ENCODE measurements around the gene BNIP2. TPM values are rescaled to one million over a fixed set of nuclear protein-coding genes. Genes with fewer than 3 reads are reported as not detected.
"Not testable (repeated sequence)": the region's sequence is repeated elsewhere in the genome, so short reads cannot be mapped to it uniquely, and the experiment has no call there.

Gene BNIP2
- total RNA-seq, 2 donors from 2014 or later: 66.3 to 70.5 TPM

DNA sequence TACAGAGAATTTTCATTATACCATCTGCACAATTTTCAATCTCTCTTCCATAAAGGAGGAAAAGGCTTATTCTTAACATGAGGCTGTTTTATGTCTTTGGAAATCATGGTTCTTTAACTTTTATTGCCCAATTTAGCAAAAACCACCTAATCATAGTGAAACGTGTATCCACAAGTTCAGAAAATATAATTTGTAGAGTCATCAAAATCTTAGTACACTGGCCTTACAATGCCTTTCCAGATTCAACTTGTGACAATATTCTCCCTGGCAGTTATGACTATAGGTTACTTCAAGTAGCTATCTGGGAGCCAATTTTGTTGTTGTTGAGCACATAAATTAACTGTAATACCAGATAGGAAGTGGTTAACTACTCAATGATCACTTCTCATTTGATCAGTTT lies 10.9 kb downstream of the BNIP2 start:
- peaks cover 5 to 6% of the 10 kb centered on the region in 2 donors for H3K4me1 Mint-ChIP-seq (ENCODE audit: low read depth in 2 of 2)
- ATAC-seq (no peak), DNase-seq (ENCODE audit: low spot score) (no peak)
- no peak overlapping the region for H3K4me3 Mint-ChIP-seq
- no peaks in the 10 kb centered on the region for H3K27me3 Mint-ChIP-seq
- no peaks in the 10 kb centered on the region for H3K9me3 Mint-ChIP-seq
- H3K36me3 Mint-ChIP-seq: peaks cover 19% of the 10 kb centered on the region
- no peak overlapping the region for H3K27ac Mint-ChIP-seq

DNA sequence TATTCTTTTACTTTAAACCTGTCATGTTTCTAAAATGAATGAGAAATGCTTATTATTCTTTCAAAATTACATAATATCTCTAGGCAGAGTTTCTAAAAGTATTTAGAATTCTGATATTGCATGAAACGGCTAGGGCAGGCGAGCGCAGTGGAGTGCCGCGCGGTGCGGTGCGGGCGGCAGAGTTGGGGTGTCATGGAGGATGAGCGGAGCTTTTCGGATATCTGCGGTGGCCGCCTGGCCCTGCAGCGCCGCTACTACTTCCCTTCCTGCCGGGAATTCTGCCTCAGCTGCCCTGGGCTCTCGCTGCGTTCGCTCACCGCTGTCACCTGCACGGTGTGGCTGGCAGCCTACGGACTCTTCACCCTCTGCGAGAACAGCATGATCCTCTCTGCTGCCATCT lies 12.6 kb downstream of the BNIP2 start:
- Mint-ChIP-seq H3K4me1 (ENCODE audit: low read depth in 2 of 2) (peaks cover 2 to 5% of the 10 kb centered on the region in 2 donors), H3K27ac (no peak overlapping the region), H3K9me3 (no peaks in the 10 kb centered on the region), H3K36me3 (peaks cover 25% of the 10 kb centered on the region), H3K4me3 (no peak overlapping the region), H3K27me3 (no peaks in the 10 kb centered on the region)
- no peak for DNase-seq (ENCODE audit: low spot score)
- ATAC-seq: no peak

DNA sequence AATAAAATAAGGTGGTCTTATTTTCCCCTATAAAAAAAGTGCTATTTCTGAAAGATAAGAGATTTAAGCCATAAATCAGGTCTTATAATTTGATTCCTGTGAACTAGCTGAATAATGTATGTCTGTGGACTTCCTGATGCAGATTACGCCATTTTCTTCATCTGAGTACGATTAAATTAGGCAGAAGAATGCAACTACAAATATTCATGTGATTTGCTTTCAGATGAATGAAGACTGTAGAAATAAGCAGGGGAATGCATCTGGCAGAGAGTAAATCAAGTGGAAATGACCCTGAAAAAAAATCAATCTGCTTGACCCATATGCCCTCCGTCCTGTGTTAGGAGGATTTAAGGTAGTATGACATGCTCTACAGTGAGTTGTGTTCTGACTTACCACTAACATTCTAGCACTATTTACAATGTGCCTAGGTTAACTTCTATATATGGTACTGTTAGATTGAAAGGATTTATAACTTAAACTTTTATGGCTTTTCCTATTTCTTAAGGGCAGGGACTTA lies 14.7 kb downstream of the BNIP2 start:
- no peaks in the 10 kb centered on the region for H3K27me3 Mint-ChIP-seq
- no peak overlapping the region for H3K27ac Mint-ChIP-seq
- peaks cover 34% of the 10 kb centered on the region for H3K36me3 Mint-ChIP-seq
- DNase-seq (ENCODE audit: low spot score): no peak
- H3K4me1 Mint-ChIP-seq (ENCODE audit: low read depth in 2 of 2): peaks cover 2 to 5% of the 10 kb centered on the region in 2 donors
- no peak overlapping the region for H3K4me3 Mint-ChIP-seq
- ATAC-seq: no peak
- H3K9me3 Mint-ChIP-seq: no peaks in the 10 kb centered on the region

DNA sequence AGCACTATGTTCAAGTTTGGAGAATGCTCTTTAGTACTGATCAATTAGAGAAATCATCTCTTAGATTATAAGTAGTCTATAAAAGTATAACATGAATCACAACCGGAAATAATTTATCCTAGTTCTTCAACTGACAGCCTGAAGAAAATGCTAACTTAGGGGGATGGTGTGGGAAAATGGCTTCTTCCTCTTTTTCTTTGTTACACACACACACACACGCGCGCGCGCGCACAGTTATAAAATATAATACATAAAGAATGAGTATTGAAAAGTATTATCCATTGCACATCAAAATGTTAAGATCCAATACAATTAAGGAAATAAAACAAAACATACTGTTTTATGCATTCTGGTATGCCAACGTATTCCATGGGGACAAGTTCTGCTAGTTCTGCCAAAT lies 20.6 kb downstream of the BNIP2 start:
- no peak for DNase-seq (ENCODE audit: low spot score)
- H3K36me3 Mint-ChIP-seq: peaks cover 22% of the 10 kb centered on the region
- ATAC-seq: no peak
- H3K4me1 Mint-ChIP-seq (ENCODE audit: low read depth in 2 of 2): peaks cover 0 to 4% of the 10 kb centered on the region in 2 donors
- no peaks in the 10 kb centered on the region for H3K9me3 Mint-ChIP-seq
- H3K27me3 Mint-ChIP-seq: no peaks in the 10 kb centered on the region
- no peak overlapping the region for H3K4me3 Mint-ChIP-seq
- H3K27ac Mint-ChIP-seq: no peak overlapping the region

DNA sequence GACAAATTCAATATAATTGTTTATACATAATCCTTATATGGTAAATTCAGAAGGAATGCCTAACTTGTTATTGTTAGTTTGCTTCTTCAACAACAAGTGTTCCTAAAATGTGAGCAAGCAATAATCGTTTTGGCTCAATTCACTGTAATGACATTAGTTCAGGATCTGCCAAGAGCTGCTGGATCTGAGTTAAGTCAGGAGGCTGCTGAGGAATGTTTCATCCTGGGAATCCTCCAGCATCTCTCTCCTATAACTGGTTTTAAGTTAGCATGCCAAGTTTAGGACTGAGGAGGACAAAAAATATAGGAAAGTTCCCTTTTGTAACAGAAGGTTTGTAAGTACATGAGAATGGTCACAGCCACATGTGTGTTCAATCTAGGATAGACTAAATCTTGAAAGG lies 26.9 kb downstream of the BNIP2 start:
- H3K4me1 Mint-ChIP-seq (ENCODE audit: low read depth in 2 of 2): peaks cover 4 to 5% of the 10 kb centered on the region in 2 donors
- H3K27me3 Mint-ChIP-seq: no peaks in the 10 kb centered on the region
- ATAC-seq (no peak), DNase-seq (ENCODE audit: low spot score) (no peak)
- no peaks in the 10 kb centered on the region for H3K9me3 Mint-ChIP-seq
- no peak overlapping the region for H3K4me3 Mint-ChIP-seq
- H3K36me3 Mint-ChIP-seq: peaks cover 10% of the 10 kb centered on the region
- no peak overlapping the region for H3K27ac Mint-ChIP-seq

DNA sequence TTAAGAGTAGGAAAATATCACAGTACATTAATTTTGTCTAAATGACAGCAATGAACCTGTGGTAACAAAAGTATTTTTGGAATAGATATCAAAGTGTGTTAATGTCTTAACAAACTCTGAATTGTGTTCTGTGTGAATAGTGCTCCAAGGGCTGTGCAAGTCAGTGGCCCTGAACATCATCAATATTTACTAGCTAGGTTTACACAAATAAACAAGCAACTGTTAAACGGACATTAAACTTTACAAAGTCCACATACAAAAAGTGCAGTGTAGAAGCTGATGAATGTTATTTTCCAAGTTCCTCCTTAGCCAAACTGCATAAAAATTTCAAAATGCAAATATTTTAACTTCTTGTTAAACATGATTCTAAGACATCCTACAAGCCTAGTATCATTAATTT lies 29.8 kb downstream of the BNIP2 start:
- H3K36me3 Mint-ChIP-seq: peaks cover 5% of the 10 kb centered on the region
- H3K9me3 Mint-ChIP-seq: no peaks in the 10 kb centered on the region
- H3K4me3 Mint-ChIP-seq: no peak overlapping the region
- DNase-seq (ENCODE audit: low spot score) (no peak), ATAC-seq (no peak)
- H3K27ac Mint-ChIP-seq: no peak overlapping the region
- no peaks in the 10 kb centered on the region for H3K27me3 Mint-ChIP-seq
- peaks cover 0 to 5% of the 10 kb centered on the region in 2 donors for H3K4me1 Mint-ChIP-seq (ENCODE audit: low read depth in 2 of 2)

DNA sequence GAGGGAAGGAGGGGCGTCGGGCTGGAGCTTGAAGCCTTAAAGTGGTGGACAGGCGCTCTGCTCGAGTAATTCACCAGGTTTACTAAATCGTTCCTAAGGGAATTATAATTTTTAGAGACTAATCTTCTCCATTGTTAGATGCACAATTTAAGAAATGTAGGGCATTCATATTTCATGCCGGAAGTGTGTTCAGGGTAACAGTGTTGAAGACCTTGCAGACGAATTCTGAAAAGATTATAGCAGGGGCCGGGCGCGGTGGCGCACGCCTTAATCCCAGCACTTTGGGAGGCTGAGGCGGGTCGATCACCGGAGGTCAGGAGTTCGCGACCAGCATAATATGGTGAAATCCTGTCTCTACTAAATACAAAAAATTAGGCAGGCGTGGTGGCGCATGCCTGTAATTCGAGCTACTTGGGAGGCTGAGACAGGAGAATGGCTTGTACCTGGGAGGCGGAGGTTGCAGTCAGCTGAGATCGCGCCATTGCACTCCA lies 31.4 kb downstream of the BNIP2 start:
- peaks cover 4 to 8% of the 10 kb centered on the region in 2 donors for H3K4me1 Mint-ChIP-seq (ENCODE audit: low read depth in 2 of 2)
- ATAC-seq (peak in 1 of 2 donors; percentile 7), DNase-seq (ENCODE audit: low spot score) (no peak)
- no peak overlapping the region for H3K4me3 Mint-ChIP-seq
- H3K27me3 Mint-ChIP-seq: no peaks in the 10 kb centered on the region
- peaks cover 8% of the 10 kb centered on the region for H3K36me3 Mint-ChIP-seq
- H3K9me3 Mint-ChIP-seq: no peaks in the 10 kb centered on the region
- H3K27ac Mint-ChIP-seq: no peak overlapping the region

DNA sequence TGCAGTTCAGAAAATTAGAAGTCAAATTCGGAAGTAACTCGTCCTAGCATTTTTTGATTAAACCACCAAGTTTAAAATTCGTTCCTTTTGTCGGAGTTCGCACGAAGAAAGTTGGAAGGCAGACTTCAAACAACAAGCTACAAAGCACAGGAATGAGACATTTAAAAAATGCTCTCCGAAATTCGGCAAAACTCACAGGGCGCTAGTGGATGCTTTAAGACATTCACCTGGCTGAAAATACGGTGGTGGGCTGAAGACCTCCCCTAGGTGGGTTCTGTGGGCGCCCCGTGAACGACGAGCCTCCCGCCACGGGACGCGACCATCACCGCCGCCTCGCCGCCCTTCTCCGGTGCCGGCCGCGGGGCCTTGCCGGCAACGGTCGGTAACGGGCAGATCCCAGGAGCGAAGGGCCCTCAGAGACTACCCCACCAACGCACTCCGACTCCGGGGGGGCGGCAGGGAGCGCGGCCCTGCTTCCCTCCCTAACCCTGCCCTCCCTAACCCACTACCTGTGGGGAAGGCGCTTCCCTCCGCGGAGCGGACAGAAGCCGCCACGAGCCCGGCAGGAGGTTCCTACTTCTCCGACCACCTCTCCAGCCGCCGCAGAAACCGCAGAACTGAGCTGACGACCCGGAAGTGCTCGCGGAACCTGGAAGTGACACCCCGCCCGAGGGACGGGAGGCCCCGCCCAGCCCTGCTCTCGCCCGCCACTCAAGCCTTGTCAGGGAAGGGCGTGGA lies 32.1 kb downstream of the BNIP2 start, which contains the start of gene GTF2A2:
TSS of gene GTF2A2 (minus strand) at position 619 of the 738 bp plus-strand sequence. CDS start 5,238 bp downstream, outside the sequence.
- no peak within 1 kb of the TSS for H3K27ac Mint-ChIP-seq
- H3K4me1 Mint-ChIP-seq (ENCODE audit: low read depth in 2 of 2): peaks cover 6 to 11% of the 10 kb centered on the region in 2 donors
- ATAC-seq: peak; percentile 100
- no peaks in the 10 kb centered on the region for H3K9me3 Mint-ChIP-seq
- H3K27me3 Mint-ChIP-seq: no peaks in the 10 kb centered on the region
- DNase-seq (ENCODE audit: low spot score): peak; percentile 98
- H3K36me3 Mint-ChIP-seq: peaks cover 13% of the 10 kb centered on the region
- H3K4me3 Mint-ChIP-seq: no peak within 1 kb of the TSS

DNA sequence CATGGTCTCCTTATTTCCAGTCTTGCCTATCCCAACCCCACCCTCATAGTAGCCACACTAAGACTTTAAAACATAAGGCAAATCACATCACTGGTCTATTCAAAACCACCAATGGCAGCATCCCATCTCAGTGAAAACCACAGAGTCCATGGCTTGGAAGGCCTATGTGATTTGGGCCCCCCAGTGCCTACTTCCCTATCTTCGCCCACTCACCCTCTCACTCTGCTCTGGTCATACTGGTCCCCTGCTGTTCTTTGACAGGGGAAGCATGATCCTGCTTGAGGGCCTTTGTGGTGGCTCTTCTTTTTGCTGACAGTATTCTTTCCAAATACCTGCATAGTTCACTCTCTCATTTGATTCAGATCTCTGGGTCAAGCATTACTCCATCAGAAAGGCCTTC lies 35.1 kb downstream of the BNIP2 start:
- Mint-ChIP-seq H3K4me1 (ENCODE audit: low read depth in 2 of 2) (peaks cover 6 to 11% of the 10 kb centered on the region in 2 donors), H3K36me3 (peaks cover 8% of the 10 kb centered on the region), H3K4me3 (no peak overlapping the region), H3K27me3 (no peaks in the 10 kb centered on the region), H3K27ac (no peak overlapping the region), H3K9me3 (no peaks in the 10 kb centered on the region)
- no peak for ATAC-seq
- DNase-seq (ENCODE audit: low spot score): no peak

DNA sequence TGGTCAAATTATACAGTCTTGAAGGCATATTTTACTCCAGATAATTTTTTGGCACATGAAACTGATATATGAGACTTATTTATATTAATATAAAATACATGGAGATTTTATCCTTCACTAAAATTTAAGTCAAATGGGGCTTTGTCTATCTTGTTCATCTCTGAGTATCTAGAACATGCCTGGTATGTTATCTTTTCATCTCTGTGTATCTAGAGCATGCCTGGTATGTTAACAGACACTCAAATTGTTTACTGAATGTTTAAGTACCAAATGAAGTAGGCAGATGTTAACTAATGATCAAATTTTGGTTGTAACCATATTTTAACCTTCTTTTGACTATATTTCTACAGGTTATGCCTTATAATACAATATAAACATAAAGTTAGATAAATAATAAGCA lies 39.5 kb downstream of the BNIP2 start:
- H3K4me1 Mint-ChIP-seq (ENCODE audit: low read depth in 2 of 2): peaks cover 11 to 12% of the 10 kb centered on the region in 2 donors
- no peaks in the 10 kb centered on the region for H3K9me3 Mint-ChIP-seq
- peaks cover 16% of the 10 kb centered on the region for H3K36me3 Mint-ChIP-seq
- H3K27me3 Mint-ChIP-seq: no peaks in the 10 kb centered on the region
- ATAC-seq (no peak), DNase-seq (ENCODE audit: low spot score) (no peak)
- H3K4me3 Mint-ChIP-seq: no peak overlapping the region
- H3K27ac Mint-ChIP-seq: no peak overlapping the region

DNA sequence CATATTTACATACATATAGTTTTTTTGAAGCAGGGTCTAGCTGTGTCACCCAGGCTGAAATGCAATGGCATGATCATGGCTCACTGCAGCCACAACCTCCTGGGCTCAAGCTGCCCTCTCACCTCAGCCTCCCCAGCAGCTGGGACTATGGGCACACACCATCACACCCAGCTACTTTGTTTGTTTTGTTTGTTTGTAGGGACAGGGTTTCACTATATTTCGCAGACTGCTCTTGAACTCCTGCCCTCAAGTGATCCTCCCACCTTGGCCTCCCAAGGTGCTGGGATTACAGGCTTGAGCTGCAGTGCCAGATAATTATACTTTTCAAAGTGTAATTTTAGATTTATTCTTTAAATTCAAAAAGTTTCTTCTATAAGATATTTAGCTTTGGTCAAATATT lies 42.0 kb downstream of the BNIP2 start:
- H3K27me3 Mint-ChIP-seq: no peaks in the 10 kb centered on the region
- peaks cover 12% of the 10 kb centered on the region for H3K36me3 Mint-ChIP-seq
- no peak for DNase-seq (ENCODE audit: low spot score)
- H3K4me1 Mint-ChIP-seq (ENCODE audit: low read depth in 2 of 2): peaks cover 7 to 8% of the 10 kb centered on the region in 2 donors
- H3K4me3 Mint-ChIP-seq: no peak overlapping the region
- no peak overlapping the region for H3K27ac Mint-ChIP-seq
- no peak for ATAC-seq
- no peaks in the 10 kb centered on the region for H3K9me3 Mint-ChIP-seq

DNA sequence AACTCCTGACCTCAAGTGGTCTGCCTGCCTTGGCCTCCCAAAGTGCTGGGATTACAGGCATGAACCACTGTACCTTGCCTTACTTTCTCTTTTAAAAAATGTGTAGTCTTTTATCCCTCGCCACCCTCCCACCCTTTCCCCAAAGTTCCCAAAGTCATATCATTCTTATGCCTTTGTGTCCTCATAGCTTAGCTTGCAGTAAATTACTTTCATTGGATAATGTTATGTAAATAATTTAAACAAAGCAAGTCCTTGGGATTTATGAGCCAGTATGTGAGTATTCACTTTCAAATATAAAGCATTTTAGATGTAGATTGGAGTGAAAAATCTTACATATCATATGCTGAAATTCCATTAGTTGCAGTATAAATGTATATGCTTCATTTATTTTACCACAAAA lies 42.8 kb downstream of the BNIP2 start:
- Mint-ChIP-seq H3K4me3 (no peak overlapping the region), H3K4me1 (ENCODE audit: low read depth in 2 of 2) (peaks cover 7 to 8% of the 10 kb centered on the region in 2 donors), H3K36me3 (peaks cover 12% of the 10 kb centered on the region), H3K27ac (no peak overlapping the region), H3K9me3 (no peaks in the 10 kb centered on the region), H3K27me3 (no peaks in the 10 kb centered on the region)
- DNase-seq (ENCODE audit: low spot score) (no peak), ATAC-seq (no peak)

DNA sequence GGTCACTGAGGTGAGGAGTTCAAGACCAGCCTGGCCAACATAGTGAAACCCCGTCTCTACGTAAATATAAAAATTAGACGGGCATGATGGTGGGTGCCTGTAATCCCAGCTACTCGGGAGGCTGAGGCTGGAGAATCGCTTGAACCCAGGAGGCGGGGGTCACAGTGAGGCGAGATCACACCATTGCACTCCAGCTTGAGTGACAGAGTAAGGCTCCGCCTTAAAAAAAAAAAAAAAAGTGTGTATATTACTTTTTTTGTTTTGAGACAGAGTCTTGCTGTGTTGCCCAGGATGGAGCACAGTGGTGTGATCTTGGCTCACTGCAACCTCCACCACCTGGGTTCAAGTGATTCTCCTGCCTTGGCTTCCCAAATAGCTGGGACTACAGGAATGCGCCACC lies 43.3 kb downstream of the BNIP2 start:
- H3K36me3 Mint-ChIP-seq: peaks cover 12% of the 10 kb centered on the region
- H3K4me1 Mint-ChIP-seq (ENCODE audit: low read depth in 2 of 2); H3K4me3 Mint-ChIP-seq; DNase-seq (ENCODE audit: low spot score); H3K27me3 Mint-ChIP-seq; ATAC-seq; H3K27ac Mint-ChIP-seq; H3K9me3 Mint-ChIP-seq: not testable (repeated sequence)

DNA sequence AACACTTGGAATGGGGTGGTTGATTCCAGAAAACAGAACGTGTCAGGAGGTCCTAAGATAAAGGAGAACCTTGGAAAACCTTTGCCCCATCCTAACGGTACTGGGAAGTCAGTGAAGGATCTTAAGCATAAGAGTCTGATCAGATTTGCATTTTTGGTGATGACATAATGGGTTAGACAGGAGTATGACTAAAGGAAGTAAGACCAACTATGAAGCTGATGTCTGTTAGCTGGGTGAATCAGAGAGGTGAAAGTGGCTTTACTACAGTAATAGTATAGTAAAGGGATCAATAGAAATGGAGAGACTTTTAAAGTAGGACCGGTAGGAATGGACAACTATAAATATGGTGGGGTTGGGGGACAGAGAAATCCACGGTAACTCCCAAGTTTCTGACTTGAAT lies 44.4 kb downstream of the BNIP2 start:
- Mint-ChIP-seq H3K27ac (no peak overlapping the region), H3K4me3 (no peak overlapping the region), H3K9me3 (no peaks in the 10 kb centered on the region), H3K4me1 (ENCODE audit: low read depth in 2 of 2) (peaks cover 7 to 8% of the 10 kb centered on the region in 2 donors), H3K27me3 (no peaks in the 10 kb centered on the region), H3K36me3 (peaks cover 12% of the 10 kb centered on the region)
- ATAC-seq (no peak), DNase-seq (ENCODE audit: low spot score) (no peak)

All from natural killer cell treated with Interleukin-12 subunit alpha and Interleukin-12 subunit beta and Interleukin-15 and Interleukin-18, amount 100 ng/mL, for 72 hours (primary cell).